Measurements from ENCODE around the gene LHX4. TPM values are rescaled to one million over a fixed set of nuclear protein-coding genes. Genes with fewer than 3 reads are reported as not detected.

Gene LHX4
- total and polyA plus RNA-seq, 8 donors: 0.03 to 0.19 (median 0.12) TPM; not detected in 3

- TF ChIP-seq, protein P1, sequence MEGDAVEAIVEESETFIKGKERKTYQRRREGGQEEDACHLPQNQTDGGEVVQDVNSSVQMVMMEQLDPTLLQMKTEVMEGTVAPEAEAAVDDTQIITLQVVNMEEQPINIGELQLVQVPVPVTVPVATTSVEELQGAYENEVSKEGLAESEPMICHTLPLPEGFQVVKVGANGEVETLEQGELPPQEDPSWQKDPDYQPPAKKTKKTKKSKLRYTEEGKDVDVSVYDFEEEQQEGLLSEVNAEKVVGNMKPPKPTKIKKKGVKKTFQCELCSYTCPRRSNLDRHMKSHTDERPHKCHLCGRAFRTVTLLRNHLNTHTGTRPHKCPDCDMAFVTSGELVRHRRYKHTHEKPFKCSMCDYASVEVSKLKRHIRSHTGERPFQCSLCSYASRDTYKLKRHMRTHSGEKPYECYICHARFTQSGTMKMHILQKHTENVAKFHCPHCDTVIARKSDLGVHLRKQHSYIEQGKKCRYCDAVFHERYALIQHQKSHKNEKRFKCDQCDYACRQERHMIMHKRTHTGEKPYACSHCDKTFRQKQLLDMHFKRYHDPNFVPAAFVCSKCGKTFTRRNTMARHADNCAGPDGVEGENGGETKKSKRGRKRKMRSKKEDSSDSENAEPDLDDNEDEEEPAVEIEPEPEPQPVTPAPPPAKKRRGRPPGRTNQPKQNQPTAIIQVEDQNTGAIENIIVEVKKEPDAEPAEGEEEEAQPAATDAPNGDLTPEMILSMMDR (IDR thresholded peaks at IDR 0.05): no peak
- intact Hi-C loops (cut with DNase I): no loop called here
- FAIRE-seq: no peak
- Histone ChIP-seq H3K4me1 (no peaks in the 10 kb centered on the region), H3K4me3 (no peak overlapping the region), H3K27ac (no peak overlapping the region), H3K36me3 (peaks cover 0 to 91% (median 25%) of the 10 kb centered on the region in 3 donors), H3K27me3 (no peaks in the 10 kb centered on the region), H3K9me3 (no peaks in the 10 kb centered on the region)
- no peak for DNase-seq
- WGBS, 2 donors: 90 to 93% methylated on average over 5 of the region's 5 CpGs
- ATAC-seq: no peak
Observed at GRCh38 chr1:180187626-180188025, 42.4 kb upstream of the LHX4 start.

- ATAC-seq: peak; percentile 52 to 81 (median 78)
- intact Hi-C loops (cut with DNase I): no loop called here
Observed at GRCh38 chr1:180188091-180188506, 42.0 kb upstream of the LHX4 start.

GRCh38 chr1:180188684-180189175, 41.3 kb upstream of the LHX4 start:
- DNase-seq (no peak), ATAC-seq (no peak), FAIRE-seq (no peak)
- WGBS, 2 donors: 87% methylated on average over 8 of the region's 8 CpGs
- no peak overlapping the region for H3K4me3 ChIP-seq
- H3K4me1 ChIP-seq: no peaks in the 10 kb centered on the region
- no peaks in the 10 kb centered on the region for H3K9me3 ChIP-seq
- no peaks in the 10 kb centered on the region for H3K27me3 ChIP-seq
- TF ChIP-seq, protein P1 (IDR thresholded peaks at IDR 0.05): no peak
- peaks cover 0 to 81% (median 25%) of the 10 kb centered on the region in 3 donors for H3K36me3 ChIP-seq
- no peak overlapping the region for H3K27ac ChIP-seq
- intact Hi-C loops (cut with DNase I): no loop called here

More at GRCh38 chr1:180188091-180188506, 42.0 kb upstream of the LHX4 start:
- Histone ChIP-seq H3K36me3 (peaks cover 0 to 86% (median 25%) of the 10 kb centered on the region in 3 donors), H3K4me1 (no peaks in the 10 kb centered on the region), H3K27ac (no peak overlapping the region), H3K27me3 (no peaks in the 10 kb centered on the region), H3K4me3 (no peak overlapping the region), H3K9me3 (no peaks in the 10 kb centered on the region)
- DNase-seq (peak in 4 of 6 donors; percentile 43 to 86 (median 60)), FAIRE-seq (no peak)
- 49 to 57% methylated on average over 8 of the region's 8 CpGs for WGBS, 2 donors
- TF ChIP-seq, protein P1 (IDR thresholded peaks at IDR 0.05): peak in 3 of 4 donors; percentile 7 to 46 (median 43)

DNA sequence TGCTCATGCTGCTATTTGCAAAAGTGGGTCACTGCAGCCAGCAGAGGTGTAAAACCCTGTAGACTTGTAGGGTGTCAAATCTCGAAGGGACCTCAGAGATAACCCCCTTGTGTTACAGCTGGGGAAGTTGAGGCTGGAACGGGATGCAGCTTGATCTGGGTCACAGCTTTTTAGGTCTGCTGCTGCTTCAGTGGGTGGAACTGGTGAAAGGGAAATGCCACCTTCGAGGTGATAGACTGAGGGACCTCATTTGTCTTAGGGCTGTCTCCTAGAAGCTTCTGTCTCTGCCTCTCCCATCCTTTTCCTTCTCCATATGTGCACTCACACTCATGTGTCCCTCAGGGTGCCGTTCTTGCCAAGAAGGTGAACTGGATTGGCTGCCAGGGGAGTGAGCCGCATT, 40.0 kb upstream of the LHX4 start:
- H3K27me3 ChIP-seq: no peaks in the 10 kb centered on the region
- peaks cover 0 to 80% (median 25%) of the 10 kb centered on the region in 3 donors for H3K36me3 ChIP-seq
- H3K4me1 ChIP-seq: no peaks in the 10 kb centered on the region
- intact Hi-C loops (cut with DNase I): loop anchor here in 1 of 3 donors (10.0 kb wide), 1 partner anchor 285 kb away; no protein-coding TSS in a partner anchor
- 85 to 86% methylated on average over 5 of the region's 5 CpGs for WGBS, 2 donors
- TF ChIP-seq, protein P1 (IDR thresholded peaks at IDR 0.05): no peak
- ATAC-seq (no peak), DNase-seq (no peak), FAIRE-seq (no peak)
- no peak overlapping the region for H3K27ac ChIP-seq
- no peaks in the 10 kb centered on the region for H3K9me3 ChIP-seq
- H3K4me3 ChIP-seq: no peak overlapping the region

DNA sequence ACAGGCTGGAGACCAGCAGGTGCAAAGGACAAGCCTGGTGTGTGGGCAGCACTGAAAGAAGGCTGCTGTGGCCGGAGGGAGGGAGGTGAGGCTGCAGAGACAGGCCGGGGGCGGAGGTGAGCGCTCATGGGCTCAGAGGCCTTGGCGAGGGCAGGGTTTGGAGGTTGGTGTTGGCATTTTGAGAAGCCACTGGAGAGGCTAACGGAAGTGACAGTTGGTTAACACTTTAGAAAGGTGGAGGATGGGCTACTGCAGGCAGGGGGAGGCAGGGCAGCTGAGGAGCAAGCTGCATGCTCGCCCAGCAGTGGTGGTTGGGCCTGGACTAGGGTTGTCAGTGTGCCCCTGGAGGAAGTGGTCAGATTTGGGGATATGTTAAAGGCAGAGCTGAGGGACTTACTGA, 37.9 kb upstream of the LHX4 start:
- peaks cover 0 to 73% (median 26%) of the 10 kb centered on the region in 3 donors for H3K36me3 ChIP-seq
- no peak overlapping the region for H3K4me3 ChIP-seq
- no peaks in the 10 kb centered on the region for H3K27me3 ChIP-seq
- ATAC-seq: no peak
- DNase-seq: no peak
- no peak overlapping the region for H3K27ac ChIP-seq
- intact Hi-C loops (cut with DNase I): loop anchor here in 1 of 3 donors (10.0 kb wide), 1 partner anchor 283 kb away; no protein-coding TSS in a partner anchor
- no peaks in the 10 kb centered on the region for H3K9me3 ChIP-seq
- WGBS, 2 donors: 94 to 98% methylated on average over 7 of the region's 7 CpGs
- no peaks in the 10 kb centered on the region for H3K4me1 ChIP-seq
- TF ChIP-seq, protein P1 (IDR thresholded peaks at IDR 0.05): no peak
- FAIRE-seq: no peak
